ENCODE results near the gene VOPP1.

Gene VOPP1

GRCh38 chr7:55494951-55495350 lies 77.4 kb downstream of the VOPP1 start:
- DNase-seq (ENCODE audit: insufficient read length, low spot score), result no peak
- no peak for FAIRE-seq

GRCh38 chr7:55493408-55493807 lies 78.9 kb downstream of the VOPP1 start:
- DNase-seq (ENCODE audit: insufficient read length, low spot score), result no peak
- FAIRE-seq, result no peak

- no peak for DNase-seq (ENCODE audit: insufficient read length, low spot score)
- no peak for FAIRE-seq
Observed at GRCh38 chr7:55491346-55491745, 81.0 kb downstream of the VOPP1 start.

- FAIRE-seq (no peak), DNase-seq (ENCODE audit: insufficient read length, low spot score) (no peak)
Observed at GRCh38 chr7:55490099-55490498, 82.2 kb downstream of the VOPP1 start.

GRCh38 chr7:55489552-55489951 lies 82.8 kb downstream of the VOPP1 start:
- FAIRE-seq (no peak), DNase-seq (ENCODE audit: insufficient read length, low spot score) (no peak)

GRCh38 chr7:55488804-55489340 lies 83.4 kb downstream of the VOPP1 start:
- FAIRE-seq (no peak), DNase-seq (ENCODE audit: insufficient read length, low spot score) (no peak)

GRCh38 chr7:55488216-55488615 lies 84.1 kb downstream of the VOPP1 start:
- FAIRE-seq (no peak), DNase-seq (ENCODE audit: insufficient read length, low spot score) (no peak)

- DNase-seq (ENCODE audit: insufficient read length, low spot score) (no peak), FAIRE-seq (no peak)
Observed at GRCh38 chr7:55486991-55487390, 85.3 kb downstream of the VOPP1 start.

GRCh38 chr7:55486192-55486590 lies 86.1 kb downstream of the VOPP1 start:
- FAIRE-seq, result no peak

GRCh38 chr7:55485501-55486191 lies 86.7 kb downstream of the VOPP1 start:
- no peak for DNase-seq (ENCODE audit: insufficient read length, low spot score)
- no peak for FAIRE-seq

More at GRCh38 chr7:55486192-55486590, 86.1 kb downstream of the VOPP1 start:
- DNase-seq (ENCODE audit: insufficient read length, low spot score), result no peak

GRCh38 chr7:55484834-55485233 lies 87.5 kb downstream of the VOPP1 start:
- DNase-seq (ENCODE audit: insufficient read length, low spot score), result no peak
- FAIRE-seq, result no peak

GRCh38 chr7:55484241-55484640 lies 88.1 kb downstream of the VOPP1 start:
- FAIRE-seq (no peak), DNase-seq (ENCODE audit: insufficient read length, low spot score) (no peak)

GRCh38 chr7:55483046-55483445 lies 89.3 kb downstream of the VOPP1 start:
- FAIRE-seq (no peak), DNase-seq (ENCODE audit: insufficient read length, low spot score) (no peak)

- no peak for DNase-seq (ENCODE audit: insufficient read length, low spot score)
- no peak for FAIRE-seq
Observed at GRCh38 chr7:55481155-55481554, 91.1 kb downstream of the VOPP1 start.

GRCh38 chr7:55478700-55479099 lies 93.6 kb downstream of the VOPP1 start:
- no peak for DNase-seq (ENCODE audit: insufficient read length, low spot score)
- FAIRE-seq, result no peak

GRCh38 chr7:55477781-55478374 lies 94.4 kb downstream of the VOPP1 start:
- FAIRE-seq (no peak), DNase-seq (ENCODE audit: insufficient read length, low spot score) (no peak)

GRCh38 chr7:55476852-55477780 lies 95.2 kb downstream of the VOPP1 start:
- DNase-seq (ENCODE audit: insufficient read length, low spot score) (no peak), FAIRE-seq (no peak)

- DNase-seq (ENCODE audit: insufficient read length, low spot score), result no peak
- no peak for FAIRE-seq
Observed at GRCh38 chr7:55475855-55476803, 96.2 kb downstream of the VOPP1 start.

GRCh38 chr7:55474944-55475854 lies 97.1 kb downstream of the VOPP1 start:
- no peak for FAIRE-seq
- DNase-seq (ENCODE audit: insufficient read length, low spot score), result no peak

Data from GM19239 (cell line).